GM23248 (cell line): ENCODE results near the gene LUZP2.

Experiments used
- EZH2 ChIP-seq: fragments of 200-600 bp; sonication (generic); IDR thresholded peaks from 2 replicates; pipeline ENCODE4 v1.6.1; 2018; ENCODE audit warnings: antibody characterized with exemption, mild to moderate bottlenecking; ENCODE audit not compliant: insufficient read depth, poor library complexity, severe bottlenecking
- EZH2phosphoT487 ChIP-seq: fragments of 200-600 bp; sonication (generic); IDR thresholded peaks from 2 replicates; pipeline ENCODE4 v1.6.1; 2018; ENCODE audit warnings: antibody characterized with exemption, moderate library complexity, mild to moderate bottlenecking, low read depth; ENCODE audit not compliant: insufficient read depth

DNA sequence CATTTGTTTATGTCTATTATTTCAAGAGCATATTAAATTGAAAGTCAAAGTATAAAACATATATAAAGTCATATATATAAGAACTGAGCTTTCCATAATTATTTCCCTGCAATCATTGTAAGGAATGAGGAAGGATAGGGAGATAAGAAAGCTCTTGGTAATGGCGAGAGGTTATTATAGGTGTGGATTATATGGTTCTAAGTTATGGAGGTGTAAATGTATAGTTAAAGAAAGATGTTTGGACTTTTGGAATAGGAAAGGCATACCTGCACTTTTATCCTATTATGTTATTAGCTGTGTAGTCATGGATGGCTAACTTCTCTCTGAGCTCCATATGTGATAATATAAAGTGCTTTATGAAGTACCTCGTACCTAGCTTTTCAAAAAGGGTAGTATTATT lies 127.6 kb downstream of the LUZP2 start:
- TF ChIP-seq EZH2, result no peak
- no peak for TF ChIP-seq EZH2phosphoT487
